Activated naive CD4-positive, alpha-beta T cell treated with anti-CD3 and anti-CD28 coated beads, Interleukin-2, amount 10 ng/mL, durations not matched to agents 7 days and 5 days (primary cell): ENCODE results near the gene TNFRSF18.
A peak's percentile ranks its signal among the peaks of the same experiment; 100 is the strongest.
"Not testable (repeated sequence)": the region's sequence is repeated elsewhere in the genome, so short reads cannot be mapped to it uniquely, and the experiment has no call there.

Experiments
- CTCF ChIA-PET: fragments of 350-600 bp; sonication (Branson Sonifier 250); formaldehyde crosslinking; loops from one replicate; lab custom pipeline; 2021; ENCODE audit warnings: antibody characterized with exemption; lab: Charles Lee
- DNase-seq: peaks from one replicate; pipeline ENCODE4 v3.0.0-alpha.2; 2020
- H3K27ac Mint-ChIP-seq: one replicate; pipeline ENCODE4 v1.8.0; 2021; ENCODE audit warnings: mild to moderate bottlenecking, moderate library complexity, mixed read lengths
- H3K27me3 Mint-ChIP-seq: one replicate; pipeline ENCODE4 v1.8.0; 2021; ENCODE audit warnings: mild to moderate bottlenecking, mixed read lengths
- H3K36me3 Mint-ChIP-seq: one replicate; pipeline ENCODE4 v1.8.0; 2021; ENCODE audit warnings: mixed read lengths
- H3K4me1 Mint-ChIP-seq: one replicate; pipeline ENCODE4 v1.8.0; 2021; ENCODE audit warnings: mixed read lengths
- H3K4me3 Mint-ChIP-seq: one replicate; pipeline ENCODE4 v1.8.0; 2021; ENCODE audit warnings: mild to moderate bottlenecking, moderate library complexity, mixed read lengths
- H3K9me3 Mint-ChIP-seq: one replicate; pipeline ENCODE4 v1.8.0; 2021; ENCODE audit warnings: mixed read lengths

The TNFRSF18 gene

GRCh38 chr1:1179983-1180861 is 26.2 kb downstream of the TNFRSF18 start:
- H3K36me3 Mint-ChIP-seq: no peaks in the 10 kb centered on the region
- CTCF ChIA-PET: no interaction called here
- no peaks in the 10 kb centered on the region for H3K9me3 Mint-ChIP-seq
- H3K27ac Mint-ChIP-seq: no peak overlapping the region
- H3K4me1 Mint-ChIP-seq: peaks cover 6% of the 10 kb centered on the region
- H3K27me3 Mint-ChIP-seq: peaks cover 53% of the 10 kb centered on the region
- peak; percentile 18 for DNase-seq
- H3K4me3 Mint-ChIP-seq: no peak overlapping the region

- peaks cover 9% of the 10 kb centered on the region for H3K4me1 Mint-ChIP-seq
- H3K9me3 Mint-ChIP-seq: no peaks in the 10 kb centered on the region
- H3K36me3 Mint-ChIP-seq: no peaks in the 10 kb centered on the region
- peak; percentile 20 for DNase-seq
- H3K4me3 Mint-ChIP-seq: no peak overlapping the region
- H3K27ac Mint-ChIP-seq: no peak overlapping the region
- CTCF ChIA-PET: no interaction called here
- peaks cover 56% of the 10 kb centered on the region for H3K27me3 Mint-ChIP-seq
These were observed 26.9 kb downstream of the TNFRSF18 start for GRCh38 chr1:1179346-1179982.

GRCh38 chr1:1178794-1179331 is 27.5 kb downstream of the TNFRSF18 start:
- Mint-ChIP-seq H3K27ac (no peak overlapping the region), H3K9me3 (no peaks in the 10 kb centered on the region), H3K4me3 (no peak overlapping the region), H3K27me3 (peaks cover 56% of the 10 kb centered on the region), H3K36me3 (no peaks in the 10 kb centered on the region), H3K4me1 (peaks cover 13% of the 10 kb centered on the region)
- DNase-seq: peak; percentile 21
- CTCF ChIA-PET: no interaction called here

- H3K27ac Mint-ChIP-seq: no peak overlapping the region
- peaks cover 58% of the 10 kb centered on the region for H3K27me3 Mint-ChIP-seq
- peak; percentile 8 for DNase-seq
- CTCF ChIA-PET: no interaction called here
- no peaks in the 10 kb centered on the region for H3K36me3 Mint-ChIP-seq
- no peaks in the 10 kb centered on the region for H3K9me3 Mint-ChIP-seq
- peaks cover 21% of the 10 kb centered on the region for H3K4me1 Mint-ChIP-seq
- no peak overlapping the region for H3K4me3 Mint-ChIP-seq
These were observed 28.8 kb downstream of the TNFRSF18 start for GRCh38 chr1:1177452-1178206.

- H3K27ac Mint-ChIP-seq: no peak overlapping the region
- CTCF ChIA-PET: no interaction called here
- H3K36me3 Mint-ChIP-seq: no peaks in the 10 kb centered on the region
- H3K4me1 Mint-ChIP-seq: peaks cover 26% of the 10 kb centered on the region
- peak; percentile 17 for DNase-seq
- H3K27me3 Mint-ChIP-seq: peaks cover 58% of the 10 kb centered on the region
- no peaks in the 10 kb centered on the region for H3K9me3 Mint-ChIP-seq
- no peak overlapping the region for H3K4me3 Mint-ChIP-seq
These were observed 29.5 kb downstream of the TNFRSF18 start for GRCh38 chr1:1176931-1177330.

GRCh38 chr1:1176063-1176761 is 30.2 kb downstream of the TNFRSF18 start:
- H3K4me1 Mint-ChIP-seq: peaks cover 28% of the 10 kb centered on the region
- peak; percentile 18 for DNase-seq
- peaks cover 60% of the 10 kb centered on the region for H3K27me3 Mint-ChIP-seq
- H3K27ac Mint-ChIP-seq, H3K4me3 Mint-ChIP-seq, CTCF ChIA-PET, H3K36me3 Mint-ChIP-seq, H3K9me3 Mint-ChIP-seq: not testable (repeated sequence)

- Mint-ChIP-seq H3K36me3 (no peaks in the 10 kb centered on the region), H3K27me3 (peaks cover 65% of the 10 kb centered on the region), H3K27ac (peak overlapping the region; percentile 25), H3K4me1 (peaks cover 29% of the 10 kb centered on the region), H3K4me3 (no peak overlapping the region), H3K9me3 (no peaks in the 10 kb centered on the region)
- CTCF ChIA-PET: no interaction called here
- DNase-seq: peak; percentile 20
These were observed 30.9 kb downstream of the TNFRSF18 start for GRCh38 chr1:1175221-1176062.

- no peaks in the 10 kb centered on the region for H3K9me3 Mint-ChIP-seq
- H3K4me3 Mint-ChIP-seq: no peak within 1 kb of the TSS
- H3K4me1 Mint-ChIP-seq: peaks cover 33% of the 10 kb centered on the region
- H3K27ac Mint-ChIP-seq: no peak within 1 kb of the TSS
- peaks cover 73% of the 10 kb centered on the region for H3K27me3 Mint-ChIP-seq
- H3K36me3 Mint-ChIP-seq: no peaks in the 10 kb centered on the region
- DNase-seq: peak; percentile 78
- CTCF ChIA-PET: interaction anchor here (1.1 kb wide), 1 partner anchor 51 kb away, joined by 3 read pairs; no protein-coding TSS in a partner anchor
These were observed 32.5 kb downstream of the TNFRSF18 start, which contains the start of gene TTLL10 for GRCh38 chr1:1173793-1174415. Gene TTLL10 (plus strand): TSS chr1:1173880. CDS start chr1:1179216, 5,336 bp downstream.

GRCh38 chr1:1173061-1173792 is 33.2 kb downstream of the TNFRSF18 start:
- no peak for DNase-seq
- Mint-ChIP-seq H3K27ac (no peak overlapping the region), H3K4me1 (peaks cover 33% of the 10 kb centered on the region), H3K9me3 (no peaks in the 10 kb centered on the region), H3K27me3 (peaks cover 77% of the 10 kb centered on the region), H3K36me3 (no peaks in the 10 kb centered on the region), H3K4me3 (no peak overlapping the region)
- CTCF ChIA-PET: interaction anchor here (1.1 kb wide), 1 partner anchor 51 kb away, joined by 3 read pairs; no protein-coding TSS in a partner anchor

GRCh38 chr1:1171546-1172340 is 34.6 kb downstream of the TNFRSF18 start:
- Mint-ChIP-seq H3K9me3 (no peaks in the 10 kb centered on the region), H3K36me3 (no peaks in the 10 kb centered on the region), H3K27me3 (peaks cover 73% of the 10 kb centered on the region), H3K27ac (peak overlapping the region; percentile 49), H3K4me1 (peaks cover 33% of the 10 kb centered on the region), H3K4me3 (no peak overlapping the region)
- CTCF ChIA-PET: no interaction called here
- peak; percentile 39 for DNase-seq

- Mint-ChIP-seq H3K9me3 (no peaks in the 10 kb centered on the region), H3K4me1 (peaks cover 33% of the 10 kb centered on the region), H3K36me3 (no peaks in the 10 kb centered on the region), H3K27ac (no peak overlapping the region), H3K27me3 (peaks cover 68% of the 10 kb centered on the region), H3K4me3 (no peak overlapping the region)
- peak; percentile 12 for DNase-seq
- CTCF ChIA-PET: no interaction called here
These were observed 35.2 kb downstream of the TNFRSF18 start for GRCh38 chr1:1171161-1171545.
